ENCODE measurements around the gene ZNF330. TPM values are rescaled to one million over a fixed set of nuclear protein-coding genes. Genes with fewer than 3 reads are reported as not detected.
"Not testable (repeated sequence)": the region's sequence is repeated elsewhere in the genome, so short reads cannot be mapped to it uniquely, and the experiment has no call there.

Gene ZNF330
- total RNA-seq, result 29.6 and 32.9 TPM in 2 replicates

GRCh38 chr4:141220691-141221659 is at the start of gene ZNF330:
Gene ZNF330, plus strand, starts transcription at chr4:141220895. Its CDS starts 1,477 bp downstream, at chr4:141222372.
- peak; percentile 94 for DNase-seq

- no peak for DNase-seq
Observed at GRCh38 chr4:141174457-141174856, 46.2 kb upstream of the ZNF330 start.

GRCh38 chr4:141177171-141177570 is 43.5 kb upstream of the ZNF330 start:
- DNase-seq, result no peak

- no peak for DNase-seq
Observed at GRCh38 chr4:141179474-141180373, 41.0 kb upstream of the ZNF330 start.

GRCh38 chr4:141180991-141181761 is 39.5 kb upstream of the ZNF330 start:
- no peak for DNase-seq

- not testable (repeated sequence) for DNase-seq
Observed at GRCh38 chr4:141183491-141183890, 37.2 kb upstream of the ZNF330 start.

- DNase-seq, result no peak
Observed at GRCh38 chr4:141192564-141192963, 28.1 kb upstream of the ZNF330 start.

GRCh38 chr4:141193516-141194034 is 27.1 kb upstream of the ZNF330 start:
- no peak for DNase-seq

GRCh38 chr4:141195095-141195707 is 25.5 kb upstream of the ZNF330 start:
- DNase-seq, result no peak

GRCh38 chr4:141196227-141196933 is 24.3 kb upstream of the ZNF330 start:
- no peak for DNase-seq

GRCh38 chr4:141207961-141208360 is 12.7 kb upstream of the ZNF330 start:
- DNase-seq, result no peak

GRCh38 chr4:141210168-141210567 is 10.5 kb upstream of the ZNF330 start:
- DNase-seq, result no peak

- no peak for DNase-seq
Observed at GRCh38 chr4:141213550-141213991, 7.1 kb upstream of the ZNF330 start.

- no peak for DNase-seq
Observed at GRCh38 chr4:141215030-141215429, 5.7 kb upstream of the ZNF330 start.

- no peak for DNase-seq
Observed at GRCh38 chr4:141216002-141216761, 4.5 kb upstream of the ZNF330 start.

GRCh38 chr4:141220271-141220670 is 424 bp upstream of the ZNF330 start:
- no peak for DNase-seq

GRCh38 chr4:141223418-141223817 is 2.7 kb downstream of the ZNF330 start:
- no peak for DNase-seq

GRCh38 chr4:141227280-141227679 is 6.6 kb downstream of the ZNF330 start:
- DNase-seq, result not testable (repeated sequence)

GRCh38 chr4:141229408-141230101 is 8.9 kb downstream of the ZNF330 start:
- DNase-seq, result no peak

GRCh38 chr4:141233673-141234072 is 13.0 kb downstream of the ZNF330 start:
- DNase-seq, result no peak

Data from dermis blood vessel endothelial cell (primary cell).